HG03469 (cell line): ENCODE measurements around the gene RNU6-1.

Experiments used
- ATAC-seq: cut with Tn5 transposase; IDR thresholded peaks from one replicate; pipeline ENCODE4 v1.9.1; 2021; ENCODE audit warnings: mild to moderate bottlenecking, moderate library complexity, moderate number of reproducible peaks; ENCODE audit not compliant: unreplicated experiment

RNU6-1 gene

DNA sequence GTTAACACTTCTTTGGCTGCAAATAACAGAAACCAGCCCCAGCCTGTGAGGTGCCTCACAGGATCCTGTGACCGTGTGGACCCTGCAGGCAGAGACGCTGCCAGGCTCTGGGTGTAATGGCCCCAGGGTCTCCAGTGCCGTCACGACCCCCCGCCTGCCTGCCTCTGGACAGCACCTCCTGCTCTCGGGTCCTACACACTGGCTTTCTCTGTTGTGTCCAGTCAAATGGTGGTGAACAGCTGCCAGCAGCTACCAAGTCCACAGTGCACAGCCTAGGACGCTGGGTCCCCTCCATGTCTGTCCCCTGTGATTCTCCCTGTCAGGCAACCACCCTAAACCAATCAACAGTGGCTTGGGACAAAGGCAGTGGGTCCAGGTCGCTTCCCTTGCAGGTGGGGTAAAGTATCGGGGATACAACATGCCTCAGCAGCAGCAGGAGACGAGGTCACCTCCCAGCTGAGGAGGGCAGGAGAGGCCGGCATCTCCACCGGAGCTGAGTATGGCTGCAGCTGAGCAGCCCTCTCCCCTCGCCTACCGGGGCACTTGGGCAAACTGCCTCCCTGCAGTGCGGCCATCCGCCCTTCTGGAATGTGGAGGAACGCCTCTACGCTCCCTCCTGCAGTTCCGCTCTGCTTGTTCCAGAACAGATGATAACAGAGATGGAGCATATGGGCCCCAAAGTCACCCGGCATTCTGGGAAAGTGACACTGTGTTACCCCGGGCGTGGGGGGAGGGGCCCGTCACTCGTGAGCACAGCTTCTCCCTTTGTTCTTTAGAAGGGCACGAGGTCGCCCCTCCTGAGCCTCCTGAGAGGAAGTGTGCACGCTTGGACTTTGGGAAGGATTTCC, 35.6 kb downstream of the RNU6-1 start:
- ATAC-seq: no peak

DNA sequence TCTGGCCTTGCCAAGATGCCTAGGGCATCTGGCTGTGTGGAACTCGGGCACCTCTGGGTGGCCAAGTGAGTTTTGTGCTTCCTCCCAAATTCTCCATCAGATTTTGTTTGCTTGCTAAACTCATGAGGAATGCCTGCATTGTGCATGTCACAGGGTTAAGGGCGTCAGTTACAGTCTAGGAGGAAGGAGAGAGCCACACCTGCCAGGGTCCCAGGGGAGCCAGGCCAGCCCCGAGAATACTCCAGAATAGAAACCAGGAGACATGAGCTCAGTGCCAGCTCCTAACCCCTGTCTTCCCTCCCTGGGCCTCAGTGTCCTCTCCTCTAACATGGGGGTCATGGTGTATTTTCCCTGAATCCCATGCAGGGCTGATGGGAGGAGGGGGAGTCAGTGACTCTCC, 36.5 kb downstream of the RNU6-1 start:
- ATAC-seq: no peak

- ATAC-seq: no peak
Observed at GRCh38 chr15:67801926-67802914, 37.6 kb downstream of the RNU6-1 start.

DNA sequence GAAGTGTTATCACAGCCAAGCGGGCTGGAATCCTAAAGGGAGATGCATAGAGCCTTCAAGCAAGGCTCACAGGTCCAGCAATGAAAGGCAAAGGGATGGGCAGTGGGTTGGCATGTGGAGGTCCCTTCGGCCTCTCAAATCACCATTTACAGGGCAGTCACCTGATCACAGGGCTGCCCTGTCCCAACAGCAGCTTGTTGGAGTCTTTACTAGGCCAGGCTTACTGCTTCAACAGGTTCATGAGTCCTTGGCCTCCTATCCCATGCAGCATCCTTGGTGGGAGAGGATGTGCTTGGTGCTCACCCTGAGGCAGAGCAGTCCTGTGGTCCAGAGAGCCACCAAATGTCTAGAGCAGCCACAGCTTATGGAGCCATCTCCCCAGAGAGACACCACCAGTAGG, 38.7 kb downstream of the RNU6-1 start:
- ATAC-seq: no peak

- no peak for ATAC-seq
Observed at GRCh38 chr15:67799801-67800205, 40.0 kb downstream of the RNU6-1 start.

DNA sequence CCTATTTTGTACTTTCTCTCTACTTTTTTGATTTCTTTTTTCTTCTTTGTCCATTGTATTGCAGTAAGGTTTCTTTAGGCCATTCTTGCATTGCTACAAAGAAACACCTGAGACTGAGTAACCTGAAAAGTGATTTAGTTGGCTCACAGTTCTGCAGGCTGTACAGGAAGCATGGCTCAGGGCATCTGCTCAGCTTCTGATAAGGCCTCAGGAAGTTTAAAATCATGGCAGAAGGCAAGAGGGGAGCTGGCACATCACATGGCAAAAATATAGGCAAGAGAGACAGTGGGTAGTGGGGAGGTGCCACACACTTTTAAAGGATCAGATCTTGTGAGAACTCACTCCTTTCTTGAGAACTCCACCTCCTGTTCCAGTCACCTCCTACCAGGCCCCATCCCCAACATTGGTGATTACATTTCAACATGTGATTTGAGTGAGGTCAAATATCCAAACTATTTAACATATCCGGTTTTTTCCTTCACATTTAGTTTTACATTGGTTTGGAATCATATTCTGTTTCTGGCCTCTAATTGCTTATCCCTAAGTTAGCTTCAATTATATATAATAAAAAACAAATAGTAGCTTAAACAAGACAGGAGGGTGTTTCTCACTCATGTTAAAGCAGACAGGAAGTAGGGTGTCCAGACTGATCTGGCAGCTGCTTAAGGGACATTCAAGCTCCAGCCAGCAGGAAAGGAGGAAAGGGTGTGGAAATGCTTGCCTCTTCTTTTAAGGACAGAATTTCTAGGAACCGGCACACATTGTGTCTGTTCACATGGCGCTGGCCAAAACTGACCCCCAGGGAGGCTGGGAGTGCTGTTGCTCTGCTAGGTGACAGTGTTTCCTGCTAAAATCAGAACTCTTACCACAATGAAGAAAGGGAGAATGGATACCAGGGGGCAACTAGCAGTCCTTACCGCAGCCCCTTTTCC, 43.4 kb downstream of the RNU6-1 start:
- ATAC-seq: no peak

DNA sequence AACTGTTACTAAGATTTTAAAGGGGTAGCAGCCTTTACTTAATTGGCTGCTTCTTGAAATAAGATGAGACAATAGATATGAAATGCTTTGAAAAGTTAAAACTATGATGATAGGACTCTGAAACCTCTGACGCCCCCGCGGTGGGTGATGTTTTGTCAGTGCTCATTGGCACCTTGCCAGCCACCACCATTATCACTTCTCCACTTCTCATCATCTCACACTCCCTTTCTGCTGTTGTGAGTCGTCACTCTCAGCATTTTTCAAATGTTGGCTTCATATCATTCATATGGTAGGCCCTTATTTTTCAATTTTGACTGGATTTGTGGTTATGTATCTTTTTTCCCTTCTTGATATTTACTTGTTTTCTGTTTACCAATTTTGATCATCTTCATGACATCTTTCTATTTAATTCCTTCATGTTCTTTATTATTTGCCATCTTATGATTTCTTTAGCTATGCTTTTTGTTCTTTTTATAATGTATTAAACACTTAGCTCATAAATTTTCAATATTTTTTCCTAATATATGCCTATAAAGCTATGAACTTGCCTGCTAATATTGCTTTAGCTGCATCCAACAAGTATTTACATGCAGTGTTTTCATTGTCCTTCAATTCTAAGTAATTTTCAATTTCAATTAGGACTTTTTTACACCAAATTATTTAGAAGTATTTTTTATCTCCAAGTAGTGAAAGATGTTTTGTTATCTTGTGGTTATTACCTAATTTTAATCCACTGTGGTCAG, 44.8 kb downstream of the RNU6-1 start:
- ATAC-seq: no peak

- ATAC-seq: no peak
Observed at GRCh38 chr15:67792250-67792942, 47.4 kb downstream of the RNU6-1 start.

GRCh38 chr15:67790610-67791319, 49.1 kb downstream of the RNU6-1 start:
- ATAC-seq: no peak
